Thyroid gland (tissue), 4 donors: ENCODE measurements around the gene ZC3H18. TPM values are rescaled to one million over a fixed set of nuclear protein-coding genes. Genes with fewer than 3 reads are reported as not detected.

Experiments used
- DNase-seq, 2 donors: peaks; one replicate each; pipeline ENCODE4 v3.0.0-alpha.2; 2019
- H3K27ac ChIP-seq, 3 donors: fragments of 200-600 bp; sonication (generic); 1 replicate in 2 of 3; 2 replicates in 1 of 3; pipeline ENCODE4 v1.5.1; 2016 to 2019; ENCODE audit warnings: mild to moderate bottlenecking in 1 of 3, moderate library complexity in 1 of 3
- H3K27me3 ChIP-seq: fragments of 200-600 bp; sonication (generic); one replicate; pipeline ENCODE4 v1.5.1; 2019
- H3K36me3 ChIP-seq, 2 donors: fragments of 200-600 bp; sonication (generic); one replicate each; pipeline ENCODE4 v1.5.1; 2016 to 2019
- H3K4me1 ChIP-seq, 2 donors: fragments of 200-600 bp; sonication (generic); one replicate each; pipeline ENCODE4 v1.5.1; 2017 to 2019
- H3K4me3 ChIP-seq, 3 donors: fragments of 200-600 bp; sonication (generic); replicated peaks in 1 of 3; 1 replicate in 2 of 3; 2 replicates in 1 of 3; pipeline ENCODE4 v1.5.1; 2016; ENCODE audit warnings: mild to moderate bottlenecking in 1 of 3
- H3K9me3 ChIP-seq: fragments of 200-600 bp; sonication (generic); one replicate; pipeline ENCODE4 v1.5.1; 2017
- CTCF ChIP-seq, 6 experiments: fragments of 200-600 bp in 3 of 6; fragments of 450-650 bp in 3 of 6; sonication (generic) in 3 of 6; IDR thresholded peaks; one replicate each; pipeline ENCODE4 v1.5.1; 2016 to 2019; ENCODE audit warnings: antibody characterized with exemption in 6 of 6, mild to moderate bottlenecking in 2 of 6, inconsistent platforms in 1 of 6, moderate library complexity in 1 of 6
- POLR2A ChIP-seq, 2 donors: fragments of 450-650 bp; IDR thresholded peaks; one replicate each; pipeline ENCODE4 v1.6.1; 2017; ENCODE audit warnings: antibody characterized with exemption in 2 of 2, mild to moderate bottlenecking in 2 of 2, moderate library complexity in 1 of 2
- WGBS, 2 donors: methylation state at CpG; one replicate each; pipeline ENCODE4 v1.1.5; 2017; 5-methylcytosine and 5-hydroxymethylcytosine counted together
- intact Hi-C: fragments of 100-400 bp; cut with DNase I; formaldehyde crosslinking; loops from one replicate; pipeline ENCODE4 v1.15.1; 2023
- total RNA-seq, 4 donors: library from RNA; depleted of rRNA; stranded (reverse); fragments of >200 nt; gene quantifications; one replicate each; pipeline ENCODE4 v1.2.3, GENCODE V29; 2016

ZC3H18 gene
- total RNA-seq, 4 donors from 2014 or later: 14.8 to 25.5 (median 20.9) TPM

- Histone ChIP-seq H3K9me3 (no peaks in the 10 kb centered on the region), H3K4me1 (peaks cover 8 to 12% of the 10 kb centered on the region in 2 donors), H3K36me3 (no peaks in the 10 kb centered on the region), H3K27ac (no peak overlapping the region), H3K27me3 (no peaks in the 10 kb centered on the region), H3K4me3 (no peak overlapping the region)
- WGBS, 2 donors: 65 to 86% methylated on average over 1 to 16 of the region's 18 CpGs
- intact Hi-C loops: no loop called here
- TF ChIP-seq POLR2A (IDR thresholded peaks at IDR 0.05) (no peak), CTCF (IDR thresholded peaks at IDR 0.05) (no peak)
- no peak for DNase-seq
Measured at GRCh38 chr16:88524274-88524972, 45.8 kb upstream of the ZC3H18 start.

- no peak overlapping the region for H3K27ac ChIP-seq
- H3K4me3 ChIP-seq: no peak overlapping the region
- 53 to 60% methylated on average over 4 of the region's 18 CpGs for WGBS, 2 donors
- intact Hi-C loops: no loop called here
- no peaks in the 10 kb centered on the region for H3K27me3 ChIP-seq
- peaks cover 8 to 12% of the 10 kb centered on the region in 2 donors for H3K4me1 ChIP-seq
- no peak for DNase-seq
- H3K36me3 ChIP-seq: no peaks in the 10 kb centered on the region
- no peaks in the 10 kb centered on the region for H3K9me3 ChIP-seq
- TF ChIP-seq POLR2A (IDR thresholded peaks at IDR 0.05) (no peak), CTCF (IDR thresholded peaks at IDR 0.05) (no peak)
Measured at GRCh38 chr16:88524973-88525662, 45.1 kb upstream of the ZC3H18 start.

GRCh38 chr16:88525663-88525990 is 44.6 kb upstream of the ZC3H18 start:
- H3K27me3 ChIP-seq: no peaks in the 10 kb centered on the region
- WGBS, 2 donors: 51 to 57% methylated on average over 14 to 17 of the region's 17 CpGs

GRCh38 chr16:88526008-88526905 is 43.9 kb upstream of the ZC3H18 start:
- TF ChIP-seq CTCF (IDR thresholded peaks at IDR 0.05): no peak
- TF ChIP-seq POLR2A (IDR thresholded peaks at IDR 0.05): no peak
- no peaks in the 10 kb centered on the region for H3K36me3 ChIP-seq
- H3K4me3 ChIP-seq: no peak overlapping the region
- H3K27ac ChIP-seq: no peak overlapping the region
- H3K4me1 ChIP-seq: peaks cover 8 to 12% of the 10 kb centered on the region in 2 donors
- WGBS, 2 donors: 71 to 84% methylated on average over 14 to 19 of the region's 29 CpGs
- intact Hi-C loops: no loop called here
- H3K9me3 ChIP-seq: no peaks in the 10 kb centered on the region
- H3K27me3 ChIP-seq: no peaks in the 10 kb centered on the region
- DNase-seq: no peak

More at GRCh38 chr16:88525663-88525990, 44.6 kb upstream of the ZC3H18 start:
- Histone ChIP-seq H3K4me1 (peaks cover 8 to 12% of the 10 kb centered on the region in 2 donors), H3K9me3 (no peaks in the 10 kb centered on the region), H3K27ac (no peak overlapping the region), H3K4me3 (no peak overlapping the region), H3K36me3 (no peaks in the 10 kb centered on the region)
- no peak for TF ChIP-seq CTCF (IDR thresholded peaks at IDR 0.05)
- TF ChIP-seq POLR2A (IDR thresholded peaks at IDR 0.05): no peak
- intact Hi-C loops: no loop called here
- no peak for DNase-seq
